K562 (cell line): Measurements from ENCODE around the gene PTPN7. TPM values are rescaled to one million over a fixed set of nuclear protein-coding genes. Genes with fewer than 3 reads are reported as not detected.

Experiments
- ATAC-seq: fragments of 200-7000 bp; cut with Tn5 transposase; 3 replicates; pipeline ENCODE4 v1.9.1; 2020; ENCODE audit warnings: moderate library complexity
- BruUV-seq: library from RNA; stranded (reverse); fragments of 400-500 nt; replicated peaks from 2 replicates; lab custom pipeline; 2021; lab: Mats Ljungman, UMichigan
- CTCF ChIA-PET: fragments of 300-600 bp; formaldehyde crosslinking; extraction: SDS; loops from one replicate; lab custom pipeline; 2021; ENCODE audit warnings: low intra/inter-chr PET ratio; lab: Yijun Ruan, JAX
- POLR2A ChIA-PET: fragments of 300-600, 350-650 bp; sonication (Branson Sonifier 250); formaldehyde crosslinking; extraction: SDS; loops from one replicate; lab custom pipeline; 2021; ENCODE audit warnings: antibody characterized with exemption, inconsistent platforms; lab: Yijun Ruan, JAX
- DNase-seq, 4 experiments: peaks; one replicate each; pipeline versions ENCODE4 v3.0.0 to v3.0.0-alpha.2; 2011 to 2018; ENCODE audit warnings: low spot score in 3 of 4, mixed read lengths in 3 of 4; ENCODE audit errors: extremely low read depth in 1 of 4
- FAIRE-seq: peaks from 2 replicates; lab custom pipeline; 2011; peaks lifted over from hg19 to GRCh38; lab: Jason Lieb, UNC
- H2AFZ ChIP-seq: 2 replicates; pipeline ENCODE4 v1.6.0; 2011; ENCODE audit warnings: low read depth, low read length, control low read depth, inconsistent platforms
- H3K27ac ChIP-seq: fragments of 200-600 bp; 3 replicates; pipeline ENCODE4 v1.8.0; 2011; ENCODE audit warnings: low read depth, mild to moderate bottlenecking, control low read depth, inconsistent platforms, low read length, moderate library complexity, mixed read lengths; ENCODE audit errors: extremely low read depth
- H3K27me3 ChIP-seq, 2 experiments: fragments of 300-600 bp in 1 of 2; 2 replicates in 1 of 2; 3 replicates in 1 of 2; pipeline versions ENCODE4 v1.6.0 to v1.8.0; 2011; ENCODE audit warnings: inconsistent platforms in 2 of 2, low read length in 2 of 2, mild to moderate bottlenecking in 1 of 2, mixed read lengths in 1 of 2, moderate library complexity in 1 of 2; ENCODE audit not compliant: control insufficient read depth in 2 of 2, insufficient read depth in 2 of 2
- H3K36me3 ChIP-seq: fragments of 300-600 bp; 3 replicates; pipeline ENCODE4 v1.8.0; 2011; ENCODE audit warnings: mild to moderate bottlenecking, low read length, inconsistent platforms; ENCODE audit not compliant: control insufficient read depth, insufficient read depth
- H3K4me1 ChIP-seq, 2 experiments: fragments of 200-600 bp in 1 of 2; replicated peaks in 1 of 2; 2 replicates in 1 of 2; 3 replicates in 1 of 2; pipeline versions ENCODE4 v1.5.1 to v1.8.0; 2011; ENCODE audit warnings: inconsistent platforms in 2 of 2, low read length in 2 of 2, mild to moderate bottlenecking in 1 of 2, mixed read lengths in 1 of 2, moderate library complexity in 1 of 2; ENCODE audit not compliant: control insufficient read depth in 2 of 2, insufficient read depth in 2 of 2
- H3K4me2 ChIP-seq: 2 replicates; pipeline ENCODE4 v1.6.1; 2011; ENCODE audit warnings: low read length, control low read depth, inconsistent platforms, mixed read lengths; ENCODE audit not compliant: insufficient read depth
- H3K4me3 ChIP-seq: fragments of 200-600 bp; sonication (generic), shearing (Covaris generic); 2 replicates; pipeline ENCODE4 v1.5.1; 2016; ENCODE audit warnings: control low read depth, inconsistent platforms
- H3K79me2 ChIP-seq: fragments of 200-600 bp; 3 replicates; pipeline ENCODE4 v1.8.0; 2011; ENCODE audit warnings: low read length, inconsistent platforms; ENCODE audit not compliant: control insufficient read depth, insufficient read depth
- H3K9ac ChIP-seq, 2 experiments: 2 replicates each; pipeline versions ENCODE4 v1.6.0 to v1.6.1; 2011; ENCODE audit warnings: low read depth in 2 of 2, low read length in 2 of 2, control low read depth in 1 of 2, inconsistent platforms in 1 of 2, mild to moderate bottlenecking in 1 of 2, mixed read lengths in 1 of 2; ENCODE audit not compliant: insufficient read depth in 1 of 2
- H3K9me1 ChIP-seq: one replicate; pipeline ENCODE4 v1.6.0; 2011; ENCODE audit warnings: inconsistent platforms, mild to moderate bottlenecking, low read length, moderate library complexity; ENCODE audit not compliant: control insufficient read depth, insufficient read depth
- H3K9me3 ChIP-seq: replicated peaks from 2 replicates; pipeline ENCODE4 v1.5.1; 2011; ENCODE audit warnings: low read depth, low read length, inconsistent platforms; ENCODE audit not compliant: control insufficient read depth, insufficient read depth
- H4K20me1 ChIP-seq: replicated peaks from 2 replicates; pipeline ENCODE4 v1.6.1; 2011; ENCODE audit warnings: low read length, inconsistent platforms, mixed read lengths; ENCODE audit not compliant: control insufficient read depth, insufficient read depth
- BCOR ChIP-seq: fragments of 450-650 bp; IDR thresholded peaks from 2 replicates; pipeline ENCODE4 v1.6.1; 2016
- CHCHD3 ChIP-seq: fragments of 250-450 bp; sonication (Bioruptor Pico); IDR thresholded peaks from 2 replicates; pipeline ENCODE4 v2.1.2; 2022; ENCODE audit warnings: mild to moderate bottlenecking
- DDX20 ChIP-seq: fragments of 450-650 bp; IDR thresholded peaks from 2 replicates; pipeline ENCODE4 v1.6.1; 2016; ENCODE audit warnings: missing genetic modification characterization, low read depth, mild to moderate bottlenecking, missing compliant biosample characterization, moderate library complexity
- FOXM1 ChIP-seq, 2 experiments: fragments of 450-650 bp in 1 of 2; sonication (generic) in 1 of 2; formaldehyde crosslinking in 1 of 2; IDR thresholded peaks; 2 replicates each; pipeline versions ENCODE4 v1.6.1 to v1.9.0; 2017 to 2022; ENCODE audit warnings: low read depth in 2 of 2, mild to moderate bottlenecking in 2 of 2, missing genetic modification reagents in 1 of 2, moderate library complexity in 1 of 2
- MTF1 ChIP-seq: fragments of 250-450 bp; sonication (Bioruptor Pico); IDR thresholded peaks from 2 replicates; pipeline ENCODE4 v1.9.0; 2021; ENCODE audit warnings: moderate library complexity, mild to moderate bottlenecking, inconsistent platforms, borderline replicate concordance
- MYNN ChIP-seq, 2 experiments: sonication (generic); formaldehyde crosslinking in 1 of 2; IDR thresholded peaks; 2 replicates each; pipeline versions ENCODE4 v1.5.0 to v1.6.1; 2016 to 2020; ENCODE audit warnings: antibody characterized with exemption in 1 of 2, missing genetic modification reagents in 1 of 2
- POLR2A ChIP-seq: fragments of 450-650 bp; conservative IDR thresholded peaks from 2 replicates; pipeline ENCODE4 v1.6.1; 2016
- POLR2G ChIP-seq: fragments of 200-400 bp; formaldehyde crosslinking; IDR thresholded peaks from 2 replicates; pipeline ENCODE4 v1.6.1; 2017; ENCODE audit warnings: low read depth, mild to moderate bottlenecking, antibody characterized with exemption, low read length, moderate library complexity
- RBFOX2 ChIP-seq: fragments of 200-400 bp; formaldehyde crosslinking; IDR thresholded peaks from 2 replicates; pipeline ENCODE4 v1.6.1; 2017; ENCODE audit warnings: low read depth, mild to moderate bottlenecking, low read length, moderate library complexity
- SAFB ChIP-seq: fragments of 200-400 bp; formaldehyde crosslinking; IDR thresholded peaks from 2 replicates; pipeline ENCODE4 v1.6.1; 2017; ENCODE audit warnings: low read depth, low read length, borderline replicate concordance
- SRSF1 ChIP-seq: fragments of 200-400 bp; formaldehyde crosslinking; IDR thresholded peaks from 2 replicates; pipeline ENCODE4 v1.6.1; 2017; ENCODE audit warnings: mild to moderate bottlenecking, low read depth, low read length, moderate library complexity
- ZBTB8A ChIP-seq: fragments of 450-650 bp; IDR thresholded peaks from 2 replicates; pipeline ENCODE4 v1.6.1; 2018; ENCODE audit warnings: mild to moderate bottlenecking, moderate library complexity; ENCODE audit not compliant: partially characterized antibody
- ZFP30 ChIP-seq: fragments of 250-450 bp; sonication (Bioruptor Pico); IDR thresholded peaks from 2 replicates; pipeline ENCODE4 v1.8.0; 2022; ENCODE audit warnings: moderate library complexity, mild to moderate bottlenecking, inconsistent platforms, borderline replicate concordance
- ZNF175 ChIP-seq: fragments of 200-800 bp; sonication (Bioruptor generic); IDR thresholded peaks from 2 replicates; pipeline ENCODE4 v1.6.1; 2016; ENCODE audit warnings: low read depth, mild to moderate bottlenecking, missing genetic modification characterization, missing compliant biosample characterization
- WGBS: fragments of 100-300 bp; shearing (Covaris generic); methylation state at CpG from one replicate; pipeline ENCODE4 v1.1.6; 2016; ENCODE audit warnings: low coverage, mixed read lengths; ENCODE audit not compliant: insufficient coverage; ENCODE audit errors: missing lambda C conversion rate; 5-methylcytosine and 5-hydroxymethylcytosine counted together
- in situ Hi-C: fragments of 300-500 bp; cut with MboI; formaldehyde crosslinking; loops from 4 replicates; pipeline ENCODE4 v1.15.0; 2018; ENCODE audit warnings: inconsistent platforms, mixed read lengths
- intact Hi-C: fragments of 100-400 bp; cut with micrococcal nuclease; formaldehyde crosslinking; loops from 2 replicates; pipeline ENCODE4 v1.14.2; 2022
- polyA plus RNA-seq, 8 experiments: library from polyadenylated mRNA; depleted of rRNA in 4 of 8; stranded (reverse) in 5 of 8; unstranded in 3 of 8; fragments of >200 nt; fragmentation: Nextera tagmentation in 2 of 8; fragmentation: Illumina TruSeq in 1 of 8; extraction: Ambion mirVana in 2 of 8; extraction: Trizol in 1 of 8; gene quantifications; 2 replicates each; pipeline versions ENCODE4 v1.2.1 to v1.2.3, GENCODE V29; 2011 to 2014; ENCODE audit warnings: inconsistent platforms in 1 of 8, missing spikeins in 1 of 8
- total RNA-seq, 7 experiments: library from RNA; depleted of rRNA in 6 of 7; stranded (reverse); fragments of >200 nt in 6 of 7; fragmentation: Illumina TruSeq in 2 of 7; extraction: Trizol in 2 of 7; gene quantifications; 2 replicates each; pipeline versions ENCODE4 v1.2.1 to v1.2.3, GENCODE V29; 2011 to 2021; ENCODE audit warnings: low replicate concordance in 1 of 7
- TF ChIP-seq, protein P1 (sequence below): fragments of 450-650 bp; formaldehyde crosslinking; IDR thresholded peaks from 2 replicates; pipeline ENCODE4 v1.4.0; 2022; ENCODE audit warnings: missing genetic modification characterization
- TF ChIP-seq, protein P2 (sequence below): sonication (generic); formaldehyde crosslinking; IDR thresholded peaks from 2 replicates; pipeline ENCODE4 v1.8.0; 2022; ENCODE audit warnings: mild to moderate bottlenecking, missing genetic modification reagents

The PTPN7 gene
- total and polyA plus RNA-seq, 9 of the 15 experiments (the other 6 are each of a cell fraction or from before 2014, with no cell fraction given), result 18.7 to 144 (median 120) TPM

DNA sequence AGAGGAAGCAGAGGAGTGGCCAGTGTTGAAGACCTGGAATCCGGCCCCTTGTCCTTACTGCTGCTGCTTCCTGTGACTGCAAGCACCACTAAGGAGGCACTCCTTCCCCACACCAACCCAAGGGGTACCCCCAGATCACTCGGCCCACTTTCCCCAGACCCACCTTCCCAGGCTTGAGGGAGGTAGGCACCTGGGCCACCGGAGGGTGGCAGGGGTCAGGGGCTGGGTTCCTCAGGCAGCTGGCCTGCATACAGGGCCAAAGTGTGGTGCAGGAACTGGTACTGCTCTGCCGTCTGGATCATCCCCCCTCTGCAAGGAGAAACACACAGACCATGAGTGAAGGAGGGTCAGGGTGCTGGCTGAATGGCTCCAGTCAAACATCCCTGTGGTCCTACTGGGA is 12.0 kb downstream of the PTPN7 start:
- Histone ChIP-seq H3K9ac (peak overlapping the region in 1 of 2 experiments; percentile 81; a peak in 2 of 4 replicates), H3K9me1 (no peaks in the 10 kb centered on the region), H3K4me3 (no peak overlapping the region), H3K27me3 (no peaks in the 10 kb centered on the region), H3K27ac (no peak overlapping the region), H2AFZ (no peak overlapping the region), H4K20me1 (peaks cover 7% of the 10 kb centered on the region; the same call in 1 of the 2 replicates), H3K4me1 (peaks cover 25 to 35% of the 10 kb centered on the region in 2 experiments; a peak in 4 of 5 replicates), H3K4me2 (no peak overlapping the region), H3K9me3 (no peaks in the 10 kb centered on the region), H3K36me3 (peaks cover 66% of the 10 kb centered on the region), H3K79me2 (peaks cover 11% of the 10 kb centered on the region)
- in situ Hi-C loops (no loop called here), intact Hi-C loops (no loop called here)
- BruUV-seq, result no TSS peak
- FAIRE-seq (no peak), ATAC-seq (no peak)
- ChIA-PET CTCF (no interaction called here), POLR2A (interaction anchor here (0.7 to 8.9 kb wide), 5 partner anchors 7 to 78 kb away, joined by 3 to 49 read pairs (median 3); partner anchors contain the start of gene PTPN7)
- WGBS, result 81% methylated on average over 4 of the region's 4 CpGs
- TF ChIP-seq POLR2G (peak; percentile 62), ZNF175 (CRISPR knock-in tag) (no peak), FOXM1 (IDR thresholded peaks at IDR 0.05; ENCODE audit: low read depth) (no peak), FOXM1 (CRISPR knock-in tag; IDR thresholded peaks at IDR 0.05; ENCODE audit: low read depth) (no peak), RBFOX2 (peak; percentile 58), SRSF1 (no peak), SAFB (no peak), POLR2A (0 out of 2 replicates have a peak, but pooled peaks have one; percentile 15), DDX20 (no peak), ZBTB8A (no peak), BCOR (no peak), ZFP30 (no peak), MTF1 (no peak), CHCHD3 (no peak), MYNN (IDR thresholded peaks at IDR 0.05) (0 out of 2 replicates have a peak, but pooled peaks have one; percentile 12), MYNN (CRISPR knock-in tag; IDR thresholded peaks at IDR 0.05) (no peak)
- TF ChIP-seq, protein P1, sequence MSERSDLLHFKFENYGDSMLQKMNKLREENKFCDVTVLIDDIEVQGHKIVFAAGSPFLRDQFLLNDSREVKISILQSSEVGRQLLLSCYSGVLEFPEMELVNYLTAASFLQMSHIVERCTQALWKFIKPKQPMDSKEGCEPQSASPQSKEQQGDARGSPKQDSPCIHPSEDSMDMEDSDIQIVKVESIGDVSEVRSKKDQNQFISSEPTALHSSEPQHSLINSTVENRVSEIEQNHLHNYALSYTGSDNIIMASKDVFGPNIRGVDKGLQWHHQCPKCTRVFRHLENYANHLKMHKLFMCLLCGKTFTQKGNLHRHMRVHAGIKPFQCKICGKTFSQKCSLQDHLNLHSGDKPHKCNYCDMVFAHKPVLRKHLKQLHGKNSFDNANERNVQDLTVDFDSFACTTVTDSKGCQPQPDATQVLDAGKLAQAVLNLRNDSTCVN, result no peak
- TF ChIP-seq, protein P2, sequence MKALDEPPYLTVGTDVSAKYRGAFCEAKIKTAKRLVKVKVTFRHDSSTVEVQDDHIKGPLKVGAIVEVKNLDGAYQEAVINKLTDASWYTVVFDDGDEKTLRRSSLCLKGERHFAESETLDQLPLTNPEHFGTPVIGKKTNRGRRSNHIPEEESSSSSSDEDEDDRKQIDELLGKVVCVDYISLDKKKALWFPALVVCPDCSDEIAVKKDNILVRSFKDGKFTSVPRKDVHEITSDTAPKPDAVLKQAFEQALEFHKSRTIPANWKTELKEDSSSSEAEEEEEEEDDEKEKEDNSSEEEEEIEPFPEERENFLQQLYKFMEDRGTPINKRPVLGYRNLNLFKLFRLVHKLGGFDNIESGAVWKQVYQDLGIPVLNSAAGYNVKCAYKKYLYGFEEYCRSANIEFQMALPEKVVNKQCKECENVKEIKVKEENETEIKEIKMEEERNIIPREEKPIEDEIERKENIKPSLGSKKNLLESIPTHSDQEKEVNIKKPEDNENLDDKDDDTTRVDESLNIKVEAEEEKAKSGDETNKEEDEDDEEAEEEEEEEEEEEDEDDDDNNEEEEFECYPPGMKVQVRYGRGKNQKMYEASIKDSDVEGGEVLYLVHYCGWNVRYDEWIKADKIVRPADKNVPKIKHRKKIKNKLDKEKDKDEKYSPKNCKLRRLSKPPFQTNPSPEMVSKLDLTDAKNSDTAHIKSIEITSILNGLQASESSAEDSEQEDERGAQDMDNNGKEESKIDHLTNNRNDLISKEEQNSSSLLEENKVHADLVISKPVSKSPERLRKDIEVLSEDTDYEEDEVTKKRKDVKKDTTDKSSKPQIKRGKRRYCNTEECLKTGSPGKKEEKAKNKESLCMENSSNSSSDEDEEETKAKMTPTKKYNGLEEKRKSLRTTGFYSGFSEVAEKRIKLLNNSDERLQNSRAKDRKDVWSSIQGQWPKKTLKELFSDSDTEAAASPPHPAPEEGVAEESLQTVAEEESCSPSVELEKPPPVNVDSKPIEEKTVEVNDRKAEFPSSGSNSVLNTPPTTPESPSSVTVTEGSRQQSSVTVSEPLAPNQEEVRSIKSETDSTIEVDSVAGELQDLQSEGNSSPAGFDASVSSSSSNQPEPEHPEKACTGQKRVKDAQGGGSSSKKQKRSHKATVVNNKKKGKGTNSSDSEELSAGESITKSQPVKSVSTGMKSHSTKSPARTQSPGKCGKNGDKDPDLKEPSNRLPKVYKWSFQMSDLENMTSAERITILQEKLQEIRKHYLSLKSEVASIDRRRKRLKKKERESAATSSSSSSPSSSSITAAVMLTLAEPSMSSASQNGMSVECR, result 0 out of 2 replicates have a peak, but pooled peaks have one; percentile 28
- TF ChIP-seq, all 486 proteins: peak for 5
- DNase-seq, result no peak
